ENCODE data around the gene CNTROB. TPM values are rescaled to one million over a fixed set of nuclear protein-coding genes. Genes with fewer than 3 reads are reported as not detected.
"Not testable (repeated sequence)": the region's sequence is repeated elsewhere in the genome, so short reads cannot be mapped to it uniquely, and the experiment has no call there.

CNTROB gene
- total RNA-seq, 1 donor from 2014 or later, result 44.9 TPM

GRCh38 chr17:7951143-7951792 is 19.3 kb downstream of the CNTROB start:
- H3K4me3 ChIP-seq (ENCODE audit: low read depth, low read length), result no peak overlapping the region
- TF ChIP-seq, protein P1, sequence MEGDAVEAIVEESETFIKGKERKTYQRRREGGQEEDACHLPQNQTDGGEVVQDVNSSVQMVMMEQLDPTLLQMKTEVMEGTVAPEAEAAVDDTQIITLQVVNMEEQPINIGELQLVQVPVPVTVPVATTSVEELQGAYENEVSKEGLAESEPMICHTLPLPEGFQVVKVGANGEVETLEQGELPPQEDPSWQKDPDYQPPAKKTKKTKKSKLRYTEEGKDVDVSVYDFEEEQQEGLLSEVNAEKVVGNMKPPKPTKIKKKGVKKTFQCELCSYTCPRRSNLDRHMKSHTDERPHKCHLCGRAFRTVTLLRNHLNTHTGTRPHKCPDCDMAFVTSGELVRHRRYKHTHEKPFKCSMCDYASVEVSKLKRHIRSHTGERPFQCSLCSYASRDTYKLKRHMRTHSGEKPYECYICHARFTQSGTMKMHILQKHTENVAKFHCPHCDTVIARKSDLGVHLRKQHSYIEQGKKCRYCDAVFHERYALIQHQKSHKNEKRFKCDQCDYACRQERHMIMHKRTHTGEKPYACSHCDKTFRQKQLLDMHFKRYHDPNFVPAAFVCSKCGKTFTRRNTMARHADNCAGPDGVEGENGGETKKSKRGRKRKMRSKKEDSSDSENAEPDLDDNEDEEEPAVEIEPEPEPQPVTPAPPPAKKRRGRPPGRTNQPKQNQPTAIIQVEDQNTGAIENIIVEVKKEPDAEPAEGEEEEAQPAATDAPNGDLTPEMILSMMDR (conservative IDR thresholded peaks at IDR 0.05; ENCODE audit: low read depth, low read length), result no peak
- no peak for DNase-seq (ENCODE audit: low read depth)

DNA sequence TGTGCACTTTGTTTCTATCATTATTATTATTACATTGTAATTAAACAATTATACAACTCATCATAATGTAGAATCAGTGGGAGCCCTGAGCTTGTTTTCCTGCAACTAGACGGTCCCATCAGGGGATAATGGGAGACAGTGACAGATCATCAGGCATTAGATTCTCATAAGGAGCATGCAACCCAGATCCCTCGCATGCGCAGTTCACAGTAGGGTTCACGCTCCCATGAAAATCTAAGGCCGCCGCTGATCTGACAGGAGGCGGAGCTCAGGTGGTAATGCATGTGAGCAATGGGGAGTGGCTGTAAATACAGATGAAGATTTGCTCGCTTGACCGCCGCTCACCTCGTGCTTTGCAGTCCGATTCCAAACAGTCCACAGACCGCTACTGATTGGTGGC is 21.3 kb downstream of the CNTROB start:
- not testable (repeated sequence) for H3K4me3 ChIP-seq (ENCODE audit: low read depth, low read length); DNase-seq (ENCODE audit: low read depth)

GRCh38 chr17:7955414-7956227 is 23.6 kb downstream of the CNTROB start:
- no peak overlapping the region for H3K4me3 ChIP-seq (ENCODE audit: low read depth, low read length)
- TF ChIP-seq, protein P1 (conservative IDR thresholded peaks at IDR 0.05; ENCODE audit: low read depth, low read length), result no peak
- DNase-seq (ENCODE audit: low read depth), result no peak

GRCh38 chr17:7956228-7956965 is 24.4 kb downstream of the CNTROB start:
- DNase-seq (ENCODE audit: low read depth), result no peak
- H3K4me3 ChIP-seq (ENCODE audit: low read depth, low read length), result no peak overlapping the region
- TF ChIP-seq, protein P1 (conservative IDR thresholded peaks at IDR 0.05; ENCODE audit: low read depth, low read length), result no peak

- H3K4me3 ChIP-seq (ENCODE audit: low read depth, low read length), result no peak overlapping the region
- TF ChIP-seq, protein P1 (conservative IDR thresholded peaks at IDR 0.05; ENCODE audit: low read depth, low read length), result no peak
- DNase-seq (ENCODE audit: low read depth), result no peak
These were observed 27.7 kb downstream of the CNTROB start for GRCh38 chr17:7959503-7960253.

GRCh38 chr17:7961421-7961820 is 29.4 kb downstream of the CNTROB start:
- no peak overlapping the region for H3K4me3 ChIP-seq (ENCODE audit: low read depth, low read length)
- TF ChIP-seq, protein P1 (conservative IDR thresholded peaks at IDR 0.05; ENCODE audit: low read depth, low read length), result no peak
- DNase-seq (ENCODE audit: low read depth), result no peak
